Endothelial cell (in vitro differentiated cells): ENCODE measurements around the gene OR10S1. TPM values are rescaled to one million over a fixed set of nuclear protein-coding genes. Genes with fewer than 3 reads are reported as not detected.

Source experiments
- DNase-seq: peaks from one replicate; pipeline ENCODE4 v3.0.0; 2021; ENCODE audit warnings: low spot score
- H3K27ac Mint-ChIP-seq: one replicate; pipeline ENCODE4 v1.8.0; 2021; ENCODE audit warnings: mixed read lengths, inconsistent platforms; ENCODE audit not compliant: unreplicated experiment
- H3K27me3 Mint-ChIP-seq: one replicate; pipeline ENCODE4 v1.8.0; 2021; ENCODE audit warnings: mild to moderate bottlenecking, moderate library complexity, mixed read lengths, inconsistent platforms; ENCODE audit not compliant: unreplicated experiment
- H3K36me3 Mint-ChIP-seq: one replicate; pipeline ENCODE4 v1.8.0; 2021; ENCODE audit warnings: mild to moderate bottlenecking, low read depth, mixed read lengths, inconsistent platforms; ENCODE audit not compliant: unreplicated experiment
- H3K4me1 Mint-ChIP-seq: one replicate; pipeline ENCODE4 v1.8.0; 2021; ENCODE audit warnings: mild to moderate bottlenecking, mixed read lengths, inconsistent platforms; ENCODE audit not compliant: unreplicated experiment
- H3K4me3 Mint-ChIP-seq: one replicate; pipeline ENCODE4 v1.8.0; 2021; ENCODE audit warnings: mild to moderate bottlenecking, mixed read lengths, inconsistent platforms; ENCODE audit not compliant: unreplicated experiment
- H3K9me3 Mint-ChIP-seq: one replicate; pipeline ENCODE4 v1.8.0; 2021; ENCODE audit warnings: mixed read lengths, inconsistent platforms; ENCODE audit not compliant: unreplicated experiment
- CTCF ChIP-seq: fragments of 200-600 bp; sonication (generic); IDR thresholded peaks from one replicate; pipeline ENCODE4 v1.5.0; 2021; ENCODE audit warnings: antibody characterized with exemption; ENCODE audit not compliant: unreplicated experiment
- total RNA-seq: library from RNA; stranded (reverse); fragmentation: NEBNext Ultra II Directional; extraction: Animal tissue kit (Norgen Biotek cat#: 25700); gene quantifications from one replicate; pipeline ENCODE4 v1.2.1, GENCODE V29; 2021; ENCODE audit not compliant: unreplicated experiment

Gene OR10S1
- total RNA-seq, 1 donor from 2014 or later: not detected

- Mint-ChIP-seq H3K36me3 (no peaks in the 10 kb centered on the region), H3K9me3 (no peaks in the 10 kb centered on the region), H3K4me1 (no peaks in the 10 kb centered on the region), H3K27ac (no peak within 1 kb of the TSS), H3K27me3 (peaks cover 3% of the 10 kb centered on the region), H3K4me3 (no peak within 1 kb of the TSS)
- DNase-seq: no peak
- TF ChIP-seq CTCF: no peak
Measured at GRCh38 chr11:123943738-123944137, 33.8 kb downstream of the OR10S1 start, which contains the start of gene OR6T1. Gene OR6T1, minus strand, starts transcription at chr11:123943838. Its CDS starts 0 bp downstream, at chr11:123943838.

GRCh38 chr11:123942413-123942812 lies 35.2 kb downstream of the OR10S1 start:
- H3K27ac Mint-ChIP-seq: no peak overlapping the region
- no peak for DNase-seq
- no peaks in the 10 kb centered on the region for H3K4me1 Mint-ChIP-seq
- no peaks in the 10 kb centered on the region for H3K36me3 Mint-ChIP-seq
- no peak for TF ChIP-seq CTCF
- no peaks in the 10 kb centered on the region for H3K9me3 Mint-ChIP-seq
- H3K4me3 Mint-ChIP-seq: no peak overlapping the region
- H3K27me3 Mint-ChIP-seq: peaks cover 3% of the 10 kb centered on the region

- no peak for DNase-seq
- H3K27ac Mint-ChIP-seq: no peak within 1 kb of the TSS
- no peaks in the 10 kb centered on the region for H3K4me1 Mint-ChIP-seq
- H3K9me3 Mint-ChIP-seq: no peaks in the 10 kb centered on the region
- no peak within 1 kb of the TSS for H3K4me3 Mint-ChIP-seq
- no peak for TF ChIP-seq CTCF
- H3K36me3 Mint-ChIP-seq: no peaks in the 10 kb centered on the region
- peaks cover 3% of the 10 kb centered on the region for H3K27me3 Mint-ChIP-seq
Measured at GRCh38 chr11:123939317-123939716, 38.3 kb downstream of the OR10S1 start, which contains the start of gene OR4D5. Gene OR4D5, plus strand, starts transcription at chr11:123939617. Its CDS starts 0 bp downstream, at chr11:123939617.

Other genes starting within 250 kb of the OR10S1 start
- 13.8 TPM for gene ZNF202, start 236.1 kb downstream of the OR10S1 start, total RNA-seq
- gene OR6X1, start 223.3 kb downstream of the OR10S1 start, total RNA-seq: not detected
- gene OR6M1, start 171.4 kb downstream of the OR10S1 start, total RNA-seq: not detected
- not detected for gene TMEM225, start 92.1 kb downstream of the OR10S1 start, total RNA-seq
- not detected for gene OR8D4, start 75.6 kb downstream of the OR10S1 start, total RNA-seq
- not detected for gene OR4D5, start 38.2 kb downstream of the OR10S1 start, total RNA-seq
- not detected for gene OR6T1, start 33.9 kb downstream of the OR10S1 start, total RNA-seq
- gene OR10G6, start 17.4 kb upstream of the OR10S1 start, total RNA-seq: not detected
- gene OR10G4, start 35.2 kb upstream of the OR10S1 start, total RNA-seq: not detected
- gene OR10G9, start 45.2 kb upstream of the OR10S1 start, total RNA-seq: not detected
- gene OR10G8, start 49.0 kb upstream of the OR10S1 start, total RNA-seq: not detected
- gene OR10G7, start 63.5 kb upstream of the OR10S1 start, total RNA-seq: not detected
- 64.5 TPM for gene VWA5A, start 137.7 kb upstream of the OR10S1 start, total RNA-seq
- gene OR10D3, start 205.6 kb upstream of the OR10S1 start, total RNA-seq: 0.67 TPM